GM21717 (cell line): ENCODE data around the gene HSD3B7.
"Not testable (repeated sequence)": the region's sequence is repeated elsewhere in the genome, so short reads cannot be mapped to it uniquely, and the experiment has no call there.

Experiments used
- ATAC-seq: cut with Tn5 transposase; IDR thresholded peaks from one replicate; pipeline ENCODE4 v1.9.1; 2021; ENCODE audit warnings: mild to moderate bottlenecking, moderate library complexity; ENCODE audit not compliant: unreplicated experiment

HSD3B7 gene

GRCh38 chr16:30998852-30999761, 14.1 kb downstream of the HSD3B7 start:
- no peak for ATAC-seq

- no peak for ATAC-seq
Measured at GRCh38 chr16:31000671-31001382, 15.8 kb downstream of the HSD3B7 start.

DNA sequence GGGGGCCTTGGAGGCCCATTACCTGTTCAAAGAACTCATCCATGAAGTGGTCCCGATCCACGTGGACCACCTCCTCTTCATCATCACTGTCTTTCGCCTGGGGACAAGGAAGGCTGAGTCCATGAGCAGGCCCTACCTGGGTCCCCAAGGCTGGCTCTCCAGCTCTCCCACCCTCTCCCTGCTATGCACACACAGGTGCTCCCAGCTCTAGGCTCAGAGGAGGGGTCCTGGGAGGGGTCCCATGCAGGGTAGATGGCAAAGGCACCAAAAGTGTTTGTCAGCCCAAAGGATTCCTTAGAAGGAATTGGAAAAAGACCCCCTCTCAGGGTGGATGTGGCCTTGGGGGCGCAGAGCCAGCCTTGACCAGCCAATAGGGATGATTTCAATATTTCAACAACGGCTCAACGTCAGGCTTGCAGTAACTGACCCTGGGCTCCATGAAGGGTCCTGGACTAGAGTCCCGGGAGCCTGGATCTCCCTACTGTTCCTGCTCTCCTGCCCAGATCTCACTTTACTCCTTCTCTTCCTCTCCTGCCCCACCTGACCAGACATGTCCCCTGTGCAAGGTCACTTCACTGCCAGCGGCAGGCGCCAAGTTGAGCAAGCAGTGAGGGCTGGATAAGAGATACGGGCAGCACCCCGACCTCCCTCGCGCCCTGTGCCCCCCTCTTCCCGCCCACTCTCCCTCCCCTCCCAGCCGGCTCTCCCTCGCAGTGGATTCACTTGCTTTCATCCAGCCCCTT, 16.7 kb downstream of the HSD3B7 start:
- ATAC-seq, result no peak

DNA sequence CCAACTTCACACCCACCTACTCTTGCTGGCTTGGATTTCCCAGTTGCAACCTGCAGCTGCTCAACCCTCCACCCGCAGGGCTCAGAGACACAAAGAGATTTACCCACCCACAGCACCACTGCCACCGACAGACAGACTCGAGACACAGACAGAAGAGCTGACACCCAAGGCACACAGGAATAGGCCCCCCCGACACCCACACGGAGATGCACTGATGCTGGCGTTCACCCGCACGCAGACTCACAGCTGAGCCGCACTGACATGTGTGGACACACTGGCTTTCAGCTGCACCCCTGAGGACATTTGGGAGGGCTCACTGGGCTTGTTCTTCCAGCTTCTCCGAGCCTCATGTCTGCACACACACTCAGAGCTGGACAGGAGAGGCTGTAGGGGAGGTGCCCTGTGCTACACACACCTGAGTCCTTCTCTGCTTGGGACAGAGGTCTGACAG, 17.3 kb downstream of the HSD3B7 start:
- ATAC-seq, result no peak

- no peak for ATAC-seq
Measured at GRCh38 chr16:31002862-31003341, 17.9 kb downstream of the HSD3B7 start.

DNA sequence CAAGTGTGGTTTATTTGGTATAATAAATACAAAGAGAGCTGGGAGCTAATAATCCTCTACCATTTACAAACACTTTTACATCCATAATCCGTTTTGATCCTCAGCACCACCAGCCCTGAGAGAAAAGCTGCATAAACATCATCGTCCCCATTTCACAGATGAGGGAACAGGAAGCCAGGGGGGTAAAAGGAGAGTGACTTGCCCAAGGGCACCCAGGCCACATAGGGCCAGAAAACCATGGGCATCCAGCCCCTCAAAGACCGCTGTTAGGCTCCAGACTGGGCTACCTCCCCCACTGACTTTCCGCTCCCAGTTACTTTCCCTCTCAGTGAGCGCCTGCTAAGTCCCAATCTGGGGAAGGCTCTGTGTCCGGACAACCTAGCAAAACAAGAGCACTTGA, 18.7 kb downstream of the HSD3B7 start:
- ATAC-seq, result no peak

DNA sequence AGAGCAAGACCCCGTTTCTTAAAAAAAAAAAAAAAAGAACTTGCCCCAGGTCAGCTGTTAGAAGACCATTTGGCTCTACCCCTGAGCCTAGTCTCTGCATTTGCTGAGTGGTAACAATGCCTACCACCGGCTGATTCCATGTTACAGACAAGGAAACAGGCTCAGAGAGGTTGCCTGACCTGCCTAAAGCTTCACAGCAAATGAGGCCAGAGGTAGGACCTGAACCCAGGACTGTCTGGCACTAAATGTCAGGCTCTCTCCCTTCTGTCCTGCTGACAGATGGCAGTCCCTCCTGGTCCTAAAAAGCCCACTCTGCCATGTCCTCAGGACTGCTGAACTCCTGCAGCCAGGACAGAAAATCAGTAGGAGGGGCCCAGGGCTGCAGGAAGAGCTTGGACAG, 19.7 kb downstream of the HSD3B7 start:
- no peak for ATAC-seq

- no peak for ATAC-seq
Measured at GRCh38 chr16:31005350-31006085, 20.5 kb downstream of the HSD3B7 start.

- no peak for ATAC-seq
Measured at GRCh38 chr16:31006086-31006385, 21.0 kb downstream of the HSD3B7 start.

GRCh38 chr16:31006589-31006988, 21.6 kb downstream of the HSD3B7 start:
- no peak for ATAC-seq

DNA sequence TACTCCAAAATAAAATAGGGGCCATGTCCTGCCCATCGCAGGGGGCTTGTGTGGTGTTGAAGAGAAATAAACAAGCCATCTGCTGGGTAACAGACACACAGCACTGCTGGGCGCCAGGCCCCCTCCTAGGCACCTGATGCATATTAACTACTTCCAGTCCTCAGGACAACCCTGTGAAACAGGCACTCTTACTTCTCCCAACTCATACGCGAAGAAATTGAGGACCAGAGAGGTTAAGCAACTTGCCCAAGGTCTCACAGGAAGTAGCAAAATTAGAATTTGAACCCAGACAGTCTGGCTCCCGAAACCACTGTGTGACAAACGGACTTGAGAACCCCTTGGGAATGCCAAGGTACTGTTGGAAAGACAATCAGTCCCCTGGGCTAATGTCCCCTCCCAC, 22.7 kb downstream of the HSD3B7 start:
- ATAC-seq, result no peak

- ATAC-seq, result no peak
Measured at GRCh38 chr16:31008149-31008548, 23.1 kb downstream of the HSD3B7 start.

GRCh38 chr16:31008551-31008950, 23.5 kb downstream of the HSD3B7 start:
- ATAC-seq, result no peak

GRCh38 chr16:31009120-31009519, 24.1 kb downstream of the HSD3B7 start:
- ATAC-seq, result no peak

GRCh38 chr16:31009894-31010584, 25.0 kb downstream of the HSD3B7 start:
- ATAC-seq, result no peak

DNA sequence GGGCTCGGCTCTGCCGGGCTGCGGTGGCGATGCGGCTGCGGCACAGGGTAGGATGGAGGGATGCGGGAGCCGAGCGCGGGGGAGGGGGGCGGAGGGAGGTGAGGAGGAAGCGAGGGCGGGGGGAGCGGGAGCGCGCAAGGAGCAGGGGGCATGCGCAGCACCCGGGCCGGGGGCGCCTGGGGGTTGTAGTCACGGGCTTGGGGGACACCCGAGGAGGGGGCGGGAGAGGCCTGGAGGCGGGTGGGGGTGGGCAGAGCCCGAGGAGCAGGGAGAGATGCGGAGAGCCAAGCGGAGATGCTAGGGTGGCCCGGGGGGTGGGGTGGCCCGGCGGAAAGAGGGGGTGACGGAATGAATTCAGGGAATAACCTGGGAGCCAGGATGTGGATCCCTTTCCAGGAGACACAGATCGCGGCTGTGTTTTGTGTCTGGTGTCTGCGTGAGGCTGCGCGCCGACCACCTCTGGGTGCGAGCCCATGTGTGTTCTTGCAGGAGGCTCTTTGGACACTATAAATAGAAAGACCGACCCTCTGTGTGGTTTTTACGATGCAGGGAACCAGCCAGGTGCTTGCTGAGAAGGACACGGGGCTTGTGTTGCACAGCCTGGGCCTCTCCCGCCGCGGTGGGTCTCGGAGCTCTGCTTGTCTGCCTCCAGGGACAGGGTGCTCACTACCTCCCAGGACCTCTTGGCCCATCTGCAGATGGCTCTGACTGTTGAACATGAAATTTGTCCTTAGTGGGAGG, 25.7 kb downstream of the HSD3B7 start, which contains the start of gene STX1B:
TSS of gene STX1B (minus strand) at position 54 of the 741 bp plus-strand sequence. CDS start 242 bp downstream, outside the sequence.
- ATAC-seq, result no peak

- ATAC-seq, result not testable (repeated sequence)
Measured at GRCh38 chr16:31011815-31012214, 26.8 kb downstream of the HSD3B7 start.

DNA sequence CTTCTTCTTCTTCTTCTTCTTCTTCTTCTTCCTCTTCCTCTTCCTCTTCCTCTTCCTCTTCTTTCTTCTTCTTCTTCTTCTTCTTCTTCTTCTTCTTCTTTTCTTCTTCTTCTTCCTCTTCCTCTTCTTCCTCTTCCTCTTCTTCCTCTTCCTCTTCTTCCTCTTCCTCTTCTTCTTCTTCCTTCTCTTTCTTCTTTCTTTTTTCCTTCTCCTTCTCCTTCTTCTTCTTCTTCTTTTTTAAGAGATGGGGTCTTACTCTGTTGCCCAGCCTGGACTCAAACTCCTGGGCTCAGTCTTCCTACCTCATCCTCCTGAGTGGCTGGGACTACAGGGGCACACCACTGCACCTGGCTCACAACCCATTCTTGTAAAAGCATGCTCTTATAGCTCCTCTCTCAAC, 28.3 kb downstream of the HSD3B7 start:
- ATAC-seq, result not testable (repeated sequence)

DNA sequence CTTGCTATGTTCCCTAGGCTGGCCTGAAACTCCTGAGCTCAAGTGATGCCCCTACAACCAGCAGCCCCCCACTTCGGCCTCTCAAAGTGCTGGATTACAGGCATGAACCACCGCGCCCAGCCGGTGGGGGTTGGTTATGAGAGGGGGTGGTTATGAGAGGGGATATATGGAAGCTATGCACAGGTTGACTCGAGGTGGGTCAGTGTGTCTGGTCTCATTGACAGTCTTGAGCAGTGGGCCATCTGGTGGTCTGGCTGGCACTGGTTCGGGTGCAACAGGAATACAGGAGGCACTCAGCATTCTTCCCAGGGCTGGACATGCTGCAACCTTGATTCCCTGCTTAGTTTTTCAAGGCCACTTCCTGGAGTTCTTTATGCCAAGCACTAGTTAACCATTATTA, 31.0 kb downstream of the HSD3B7 start:
- no peak for ATAC-seq
